Subcutaneous abdominal adipose tissue (tissue), 5 donors: ENCODE measurements around the gene IST1.

Experiments
- H3K27ac ChIP-seq: one replicate; pipeline ENCODE4 v1.7.0; 2013; ENCODE audit warnings: low read depth, mild to moderate bottlenecking, inconsistent platforms, low read length, moderate library complexity
- H3K27me3 ChIP-seq, 5 donors: one replicate each; pipeline ENCODE4 v1.7.0; 2013; ENCODE audit warnings: low read length in 5 of 5, inconsistent platforms in 1 of 5; ENCODE audit not compliant: control insufficient read depth in 5 of 5, insufficient read depth in 4 of 5
- H3K36me3 ChIP-seq, 5 donors: one replicate each; pipeline ENCODE4 v1.7.0; 2013; ENCODE audit warnings: low read length in 5 of 5; ENCODE audit not compliant: control insufficient read depth in 5 of 5, insufficient read depth in 5 of 5
- H3K4me1 ChIP-seq, 5 donors: one replicate each; pipeline ENCODE4 v1.7.0; 2013; ENCODE audit warnings: low read length in 5 of 5, mild to moderate bottlenecking in 3 of 5, moderate library complexity in 1 of 5; ENCODE audit not compliant: control insufficient read depth in 5 of 5, insufficient read depth in 5 of 5
- H3K4me3 ChIP-seq, 5 donors: one replicate each; pipeline ENCODE4 v1.7.0; 2013; ENCODE audit warnings: low read length in 5 of 5, low read depth in 1 of 5
- H3K9ac ChIP-seq, 5 donors: one replicate each; pipeline ENCODE4 v1.7.0; 2013; ENCODE audit warnings: low read length in 5 of 5, mild to moderate bottlenecking in 4 of 5, moderate library complexity in 3 of 5
- H3K9me3 ChIP-seq, 5 donors: one replicate each; pipeline ENCODE4 v1.7.0; 2013; ENCODE audit warnings: low read length in 5 of 5; ENCODE audit not compliant: control insufficient read depth in 5 of 5
- donor health status: healthy.
- donor health status: healthy.
- donor health status: healthy.
- donor health status: healthy.
- donor health status: healthy.

Gene IST1

DNA sequence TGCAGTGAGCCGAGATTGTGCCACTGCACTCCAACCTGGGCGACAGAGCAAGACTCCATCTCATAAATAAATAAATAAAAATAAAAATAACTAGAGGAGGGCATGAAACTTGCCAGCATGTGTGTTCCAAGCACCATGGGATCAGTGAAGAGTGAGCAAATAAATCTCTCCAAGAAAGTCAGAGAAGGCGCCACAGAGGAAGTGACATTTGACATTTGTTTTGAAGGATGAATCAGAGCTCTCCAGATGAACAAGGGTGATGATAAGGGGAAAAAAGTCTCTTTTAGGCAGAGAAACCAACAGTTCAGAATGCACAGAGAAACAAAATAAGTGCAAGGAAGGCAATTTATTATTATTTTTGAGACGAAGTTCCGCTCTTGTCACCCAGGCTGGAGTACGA, 50.3 kb downstream of the IST1 start:
- H3K27me3 ChIP-seq: no peaks in the 10 kb centered on the region
- H3K9me3 ChIP-seq: no peaks in the 10 kb centered on the region
- H3K4me3 ChIP-seq: no peak overlapping the region
- H3K9ac ChIP-seq: no peak overlapping the region
- H3K27ac ChIP-seq: no peak overlapping the region
- H3K4me1 ChIP-seq: no peaks in the 10 kb centered on the region
- no peaks in the 10 kb centered on the region for H3K36me3 ChIP-seq

DNA sequence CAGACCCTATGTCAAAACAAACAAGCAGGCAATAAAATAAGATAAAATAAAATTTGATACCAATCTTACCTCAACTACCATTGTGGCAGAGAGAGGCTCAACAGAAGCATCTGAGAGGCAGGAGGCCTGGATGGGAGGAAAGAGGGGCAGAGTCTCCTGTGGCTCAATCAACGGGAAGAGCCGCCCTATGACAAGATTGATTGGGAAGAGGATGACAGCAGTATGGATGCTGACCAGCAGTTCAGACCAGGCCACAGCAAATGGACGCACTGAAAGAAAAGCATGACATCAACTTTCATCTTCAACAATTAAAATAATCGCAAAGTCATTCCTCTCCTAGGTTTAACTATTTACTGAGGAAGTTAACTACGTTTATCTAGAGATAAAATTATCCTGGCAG, 57.5 kb downstream of the IST1 start:
- Histone ChIP-seq H3K27ac (no peak overlapping the region), H3K9ac (no peak overlapping the region), H3K27me3 (no peaks in the 10 kb centered on the region), H3K9me3 (no peaks in the 10 kb centered on the region), H3K4me3 (no peak overlapping the region), H3K4me1 (peaks cover 0 to 6% (median 0%) of the 10 kb centered on the region in 5 donors), H3K36me3 (no peaks in the 10 kb centered on the region)

GRCh38 chr16:71954180-71954579, 58.8 kb downstream of the IST1 start:
- H3K27me3 ChIP-seq: no peaks in the 10 kb centered on the region
- no peaks in the 10 kb centered on the region for H3K36me3 ChIP-seq
- H3K4me3 ChIP-seq: no peak overlapping the region
- peaks cover 0 to 6% (median 0%) of the 10 kb centered on the region in 5 donors for H3K4me1 ChIP-seq
- H3K9me3 ChIP-seq: no peaks in the 10 kb centered on the region
- H3K27ac ChIP-seq: no peak overlapping the region
- no peak overlapping the region for H3K9ac ChIP-seq

- Histone ChIP-seq H3K9me3 (no peaks in the 10 kb centered on the region), H3K9ac (no peak overlapping the region), H3K36me3 (no peaks in the 10 kb centered on the region), H3K27me3 (no peaks in the 10 kb centered on the region), H3K4me1 (peaks cover 0 to 6% (median 0%) of the 10 kb centered on the region in 5 donors), H3K27ac (no peak overlapping the region), H3K4me3 (no peak overlapping the region)
These were observed 59.4 kb downstream of the IST1 start for GRCh38 chr16:71954699-71955195.

DNA sequence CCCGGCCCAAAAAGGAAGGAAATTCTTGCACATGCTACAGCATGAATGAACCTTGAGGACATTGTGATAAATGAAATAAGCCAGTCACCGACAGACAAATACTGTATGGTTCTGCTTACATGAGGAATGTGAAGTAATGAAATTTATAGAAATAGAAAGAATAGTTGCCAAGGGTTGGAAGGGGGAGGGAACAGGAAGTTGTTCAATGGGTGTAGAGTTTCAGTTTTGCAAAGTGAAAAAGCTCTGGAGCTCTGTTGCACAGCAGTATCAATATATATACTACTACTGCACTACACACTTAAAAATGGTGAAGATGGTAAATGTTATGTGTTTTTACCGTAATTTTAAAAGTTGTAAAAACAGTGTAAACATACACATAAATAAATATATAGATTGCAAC, 61.2 kb downstream of the IST1 start:
- Histone ChIP-seq H3K36me3 (no peaks in the 10 kb centered on the region), H3K9ac (no peak overlapping the region), H3K27me3 (no peaks in the 10 kb centered on the region), H3K9me3 (no peaks in the 10 kb centered on the region), H3K27ac (no peak overlapping the region), H3K4me1 (peaks cover 0 to 6% (median 0%) of the 10 kb centered on the region in 5 donors), H3K4me3 (no peak overlapping the region)

DNA sequence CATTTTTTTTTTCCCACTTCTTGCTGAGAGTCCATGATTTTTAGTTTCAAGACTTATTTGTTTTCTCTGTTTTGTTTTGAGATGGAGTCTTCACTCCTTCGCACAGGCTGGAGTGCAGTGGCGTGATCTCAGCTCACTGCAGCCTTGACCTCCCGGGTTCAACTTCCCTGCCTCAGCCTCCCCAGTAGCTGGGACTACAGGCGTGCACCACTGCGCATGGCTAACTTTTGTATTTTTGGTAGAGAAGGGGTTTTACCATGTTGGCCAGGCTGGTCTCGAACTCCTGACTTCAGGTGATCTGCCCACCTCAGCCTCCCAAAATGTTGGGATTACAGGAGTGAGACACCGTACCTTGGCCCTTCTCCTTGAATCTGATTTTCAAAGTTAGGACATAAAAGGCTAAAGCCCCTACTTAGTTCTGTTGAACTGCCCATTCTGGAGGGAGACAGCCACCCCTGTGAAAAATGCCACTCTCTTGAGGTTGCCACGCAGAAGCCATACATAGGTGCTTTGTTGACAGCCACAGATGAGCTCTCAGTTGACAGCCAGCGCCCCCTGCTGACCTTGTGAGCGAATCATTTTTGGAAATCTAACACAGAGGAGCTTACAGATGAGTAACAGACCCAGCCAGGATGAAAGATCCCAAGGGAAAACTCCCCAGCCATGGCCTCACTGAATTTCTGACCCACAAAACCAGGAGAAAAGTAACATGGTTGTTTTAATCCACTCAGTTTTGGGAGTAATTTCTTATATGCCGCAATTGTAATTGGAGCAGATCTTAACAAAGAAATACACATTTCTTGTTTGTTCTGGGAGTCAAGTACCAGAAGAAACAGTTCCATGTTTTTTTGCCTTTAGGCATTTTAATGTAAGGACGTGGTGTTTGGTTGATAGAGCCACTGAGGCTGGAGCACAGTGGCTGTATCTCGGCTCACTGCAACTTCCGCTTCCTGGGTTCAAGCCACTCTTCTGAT, 66.0 kb downstream of the IST1 start:
- Histone ChIP-seq H3K4me3 (no peak overlapping the region), H3K36me3 (no peaks in the 10 kb centered on the region), H3K27ac (no peak overlapping the region), H3K4me1 (peaks cover 0 to 3% (median 0%) of the 10 kb centered on the region in 5 donors), H3K9me3 (no peaks in the 10 kb centered on the region), H3K27me3 (no peaks in the 10 kb centered on the region), H3K9ac (peak overlapping the region in 1 of 5 donors; percentile 17)

- Histone ChIP-seq H3K4me3 (no peak overlapping the region), H3K9me3 (no peaks in the 10 kb centered on the region), H3K9ac (no peak overlapping the region), H3K27ac (no peak overlapping the region), H3K4me1 (peaks cover 0 to 3% (median 0%) of the 10 kb centered on the region in 5 donors), H3K36me3 (no peaks in the 10 kb centered on the region), H3K27me3 (no peaks in the 10 kb centered on the region)
These were observed 68.0 kb downstream of the IST1 start for GRCh38 chr16:71963125-71963875.

DNA sequence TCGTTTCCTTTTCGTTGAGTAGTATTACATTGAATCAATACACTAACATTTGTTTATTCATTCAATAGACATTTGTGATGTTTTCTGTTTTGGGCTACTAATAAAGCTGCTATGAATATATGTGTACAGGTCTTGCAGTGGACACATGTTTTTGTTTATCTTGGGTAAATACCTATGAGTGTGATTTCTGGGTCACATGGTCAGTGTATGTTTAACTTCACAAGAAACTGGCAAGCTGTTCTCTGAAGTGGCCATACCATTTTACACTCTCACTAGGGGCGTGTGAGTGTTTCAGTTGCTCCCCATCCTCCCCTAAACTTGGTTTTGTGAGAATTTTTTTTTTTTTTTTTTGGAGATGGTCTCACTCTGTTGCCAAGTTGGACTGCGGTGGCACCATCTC, 69.9 kb downstream of the IST1 start:
- Histone ChIP-seq H3K27me3 (no peaks in the 10 kb centered on the region), H3K4me1 (peaks cover 0 to 3% (median 0%) of the 10 kb centered on the region in 5 donors), H3K9me3 (no peaks in the 10 kb centered on the region), H3K9ac (no peak overlapping the region), H3K4me3 (no peak overlapping the region), H3K36me3 (no peaks in the 10 kb centered on the region), H3K27ac (no peak overlapping the region)

DNA sequence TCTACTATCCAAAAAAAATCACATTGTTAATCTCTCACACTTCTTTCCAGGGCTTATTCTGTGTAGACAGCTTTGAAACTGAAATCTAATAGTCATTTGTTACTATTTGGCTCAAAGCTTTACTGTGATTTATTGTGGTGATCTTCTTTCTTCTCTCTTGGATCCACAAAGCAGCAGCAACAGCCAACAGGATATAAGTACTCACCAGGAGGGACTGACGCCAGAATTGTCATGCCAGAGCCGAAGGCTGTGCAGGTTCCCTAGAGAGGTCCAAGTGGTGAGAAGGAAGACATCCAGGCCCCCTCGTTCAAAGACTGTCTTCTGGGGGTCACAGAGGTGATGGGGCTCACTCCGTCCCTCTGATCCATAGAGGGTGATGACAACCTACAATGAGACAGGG, 71.6 kb downstream of the IST1 start:
- H3K27ac ChIP-seq: no peak overlapping the region
- H3K4me1 ChIP-seq: no peaks in the 10 kb centered on the region
- no peaks in the 10 kb centered on the region for H3K36me3 ChIP-seq
- no peaks in the 10 kb centered on the region for H3K9me3 ChIP-seq
- H3K9ac ChIP-seq: peak overlapping the region in 1 of 5 donors; percentile 32
- H3K4me3 ChIP-seq: no peak overlapping the region
- H3K27me3 ChIP-seq: no peaks in the 10 kb centered on the region

DNA sequence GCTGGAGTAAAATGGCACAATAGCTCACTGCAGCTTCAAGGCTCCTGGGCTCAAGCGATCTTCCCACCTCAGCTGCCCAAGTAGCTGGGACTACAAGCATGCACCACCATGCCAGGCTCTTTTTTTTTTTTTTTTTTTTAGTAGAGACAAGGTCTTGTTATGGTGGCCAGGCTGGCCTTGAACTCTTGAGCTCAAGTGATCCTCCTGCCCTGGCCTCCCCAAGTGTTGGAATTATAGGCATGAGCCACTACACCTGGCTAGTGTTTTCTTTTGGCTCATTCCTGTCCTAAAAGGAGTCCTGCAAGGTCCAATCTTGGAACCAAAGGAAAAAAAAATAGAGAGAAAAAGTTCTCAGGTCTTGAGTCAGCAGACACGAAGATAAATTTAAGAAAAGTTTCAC, 74.0 kb downstream of the IST1 start:
- H3K4me1 ChIP-seq: no peaks in the 10 kb centered on the region
- H3K36me3 ChIP-seq: no peaks in the 10 kb centered on the region
- H3K9ac ChIP-seq: no peak overlapping the region
- no peak overlapping the region for H3K27ac ChIP-seq
- H3K4me3 ChIP-seq: no peak overlapping the region
- no peaks in the 10 kb centered on the region for H3K9me3 ChIP-seq
- H3K27me3 ChIP-seq: no peaks in the 10 kb centered on the region
